ENCODE results near the gene MSI2. TPM values are rescaled to one million over a fixed set of nuclear protein-coding genes. Genes with fewer than 3 reads are reported as not detected.

The MSI2 gene
- total and polyA plus RNA-seq, 2 experiments from 2014 or later: 4.3 to 17.9 TPM

- 90 to 93% methylated on average over 6 of the region's 6 CpGs for WGBS, 2 experiments (ENCODE audit: low coverage in 1 of 2, low lambda C conversion rate in 2 of 2, missing lambda C conversion rate in 2 of 2)
- Histone ChIP-seq H3K9me3 (ENCODE audit: low read depth) (no peaks in the 10 kb centered on the region), H3K27me3 (replicated peaks; ENCODE audit: insufficient read depth) (no peaks in the 10 kb centered on the region), H4K20me1 (ENCODE audit: insufficient read depth) (no peaks in the 10 kb centered on the region), H3K9me2 (ENCODE audit: insufficient read depth) (no peaks in the 10 kb centered on the region), H3K4me3 (no peak overlapping the region), H3K36me3 (ENCODE audit: low read depth) (no peaks in the 10 kb centered on the region), H3K4me2 (ENCODE audit: unreplicated experiment) (no peak overlapping the region), H3K27ac (no peak overlapping the region), H3F3A (ENCODE audit: insufficient read depth) (no peaks in the 10 kb centered on the region), H2AFZ (no peak overlapping the region), H3K4me1 (ENCODE audit: insufficient read depth) (no peaks in the 10 kb centered on the region; the same call in 1 of the 2 replicates), H3K9ac (no peak overlapping the region), H3K79me2 (ENCODE audit: insufficient read depth) (no peaks in the 10 kb centered on the region)
- TF ChIP-seq EZH2phosphoT487 (IDR thresholded peaks at IDR 0.05; ENCODE audit: insufficient read depth, low read depth) (no peak), EZH2 (IDR thresholded peaks at IDR 0.05; ENCODE audit: insufficient read depth, poor library complexity, severe bottlenecking) (no peak)
- no peak for DNase-seq
- in situ Hi-C loops (cut with MboI): no loop called here
Measured at GRCh38 chr17:57602896-57603295, 346.6 kb downstream of the MSI2 start.

- Histone ChIP-seq H3K79me2 (ENCODE audit: insufficient read depth) (no peaks in the 10 kb centered on the region), H3K4me3 (no peak overlapping the region), H3K9ac (no peak overlapping the region), H3K27me3 (replicated peaks; ENCODE audit: insufficient read depth) (no peaks in the 10 kb centered on the region), H3F3A (ENCODE audit: insufficient read depth) (no peaks in the 10 kb centered on the region), H3K9me3 (ENCODE audit: low read depth) (no peaks in the 10 kb centered on the region), H4K20me1 (ENCODE audit: insufficient read depth) (no peaks in the 10 kb centered on the region), H3K36me3 (ENCODE audit: low read depth) (no peaks in the 10 kb centered on the region), H3K9me2 (ENCODE audit: insufficient read depth) (no peaks in the 10 kb centered on the region), H3K27ac (no peak overlapping the region), H3K4me2 (ENCODE audit: unreplicated experiment) (no peak overlapping the region), H2AFZ (no peak overlapping the region), H3K4me1 (ENCODE audit: insufficient read depth) (no peaks in the 10 kb centered on the region; the same call in 1 of the 2 replicates)
- TF ChIP-seq EZH2phosphoT487 (IDR thresholded peaks at IDR 0.05; ENCODE audit: insufficient read depth, low read depth): no peak
- TF ChIP-seq EZH2 (IDR thresholded peaks at IDR 0.05; ENCODE audit: insufficient read depth, poor library complexity, severe bottlenecking): no peak
- in situ Hi-C loops (cut with MboI): no loop called here
- DNase-seq: no peak
- 62 to 66% methylated on average over 3 of the region's 3 CpGs for WGBS, 2 experiments (ENCODE audit: low coverage in 1 of 2, low lambda C conversion rate in 2 of 2, missing lambda C conversion rate in 2 of 2)
Measured at GRCh38 chr17:57603546-57603945, 347.2 kb downstream of the MSI2 start.

- no peak overlapping the region for H3K4me3 ChIP-seq
- H3K79me2 ChIP-seq (ENCODE audit: insufficient read depth): no peaks in the 10 kb centered on the region
- no peaks in the 10 kb centered on the region for H3F3A ChIP-seq (ENCODE audit: insufficient read depth)
- TF ChIP-seq EZH2phosphoT487 (IDR thresholded peaks at IDR 0.05; ENCODE audit: insufficient read depth, low read depth): no peak
- TF ChIP-seq EZH2 (IDR thresholded peaks at IDR 0.05; ENCODE audit: insufficient read depth, poor library complexity, severe bottlenecking): no peak
- H2AFZ ChIP-seq: no peak overlapping the region
- no peak overlapping the region for H3K27ac ChIP-seq
- no peak for DNase-seq
- no peaks in the 10 kb centered on the region for H3K27me3 ChIP-seq (replicated peaks; ENCODE audit: insufficient read depth)
- H3K9me2 ChIP-seq (ENCODE audit: insufficient read depth): no peaks in the 10 kb centered on the region
- in situ Hi-C loops (cut with MboI): no loop called here
- H4K20me1 ChIP-seq (ENCODE audit: insufficient read depth): no peaks in the 10 kb centered on the region
- 96% methylated on average over 5 of the region's 5 CpGs for WGBS, 2 experiments (ENCODE audit: low coverage in 1 of 2, low lambda C conversion rate in 2 of 2, missing lambda C conversion rate in 2 of 2)
- H3K36me3 ChIP-seq (ENCODE audit: low read depth): no peaks in the 10 kb centered on the region
- no peak overlapping the region for H3K9ac ChIP-seq
- no peak overlapping the region for H3K4me2 ChIP-seq (ENCODE audit: unreplicated experiment)
- H3K4me1 ChIP-seq (ENCODE audit: insufficient read depth): no peaks in the 10 kb centered on the region; the same call in 1 of the 2 replicates
- H3K9me3 ChIP-seq (ENCODE audit: low read depth): no peaks in the 10 kb centered on the region
Measured at GRCh38 chr17:57603978-57604377, 347.7 kb downstream of the MSI2 start.

GRCh38 chr17:57604771-57605674, 348.7 kb downstream of the MSI2 start:
- Histone ChIP-seq H2AFZ (no peak overlapping the region), H3K79me2 (ENCODE audit: insufficient read depth) (no peaks in the 10 kb centered on the region), H3K4me1 (ENCODE audit: insufficient read depth) (no peaks in the 10 kb centered on the region; the same call in 1 of the 2 replicates), H3K4me2 (ENCODE audit: unreplicated experiment) (no peak overlapping the region), H3K27ac (no peak overlapping the region), H3K9ac (no peak overlapping the region), H3K4me3 (no peak overlapping the region), H3K9me3 (ENCODE audit: low read depth) (no peaks in the 10 kb centered on the region), H3K27me3 (replicated peaks; ENCODE audit: insufficient read depth) (no peaks in the 10 kb centered on the region), H3F3A (ENCODE audit: insufficient read depth) (no peaks in the 10 kb centered on the region), H3K9me2 (ENCODE audit: insufficient read depth) (no peaks in the 10 kb centered on the region), H3K36me3 (ENCODE audit: low read depth) (no peaks in the 10 kb centered on the region), H4K20me1 (ENCODE audit: insufficient read depth) (no peaks in the 10 kb centered on the region)
- TF ChIP-seq EZH2phosphoT487 (IDR thresholded peaks at IDR 0.05; ENCODE audit: insufficient read depth, low read depth): no peak
- no peak for TF ChIP-seq EZH2 (IDR thresholded peaks at IDR 0.05; ENCODE audit: insufficient read depth, poor library complexity, severe bottlenecking)
- in situ Hi-C loops (cut with MboI): no loop called here
- 36 to 42% methylated on average over 24 of the region's 24 CpGs for WGBS, 2 experiments (ENCODE audit: low coverage in 1 of 2, low lambda C conversion rate in 2 of 2, missing lambda C conversion rate in 2 of 2)
- peak; percentile 69 for DNase-seq

Data from GM23248 (cell line).